ENCODE data around the gene ZFPL1. TPM values are rescaled to one million over a fixed set of nuclear protein-coding genes. Genes with fewer than 3 reads are reported as not detected.

Gene ZFPL1
- total RNA-seq, 1 donor from 2014 or later: 46.2 TPM

DNA sequence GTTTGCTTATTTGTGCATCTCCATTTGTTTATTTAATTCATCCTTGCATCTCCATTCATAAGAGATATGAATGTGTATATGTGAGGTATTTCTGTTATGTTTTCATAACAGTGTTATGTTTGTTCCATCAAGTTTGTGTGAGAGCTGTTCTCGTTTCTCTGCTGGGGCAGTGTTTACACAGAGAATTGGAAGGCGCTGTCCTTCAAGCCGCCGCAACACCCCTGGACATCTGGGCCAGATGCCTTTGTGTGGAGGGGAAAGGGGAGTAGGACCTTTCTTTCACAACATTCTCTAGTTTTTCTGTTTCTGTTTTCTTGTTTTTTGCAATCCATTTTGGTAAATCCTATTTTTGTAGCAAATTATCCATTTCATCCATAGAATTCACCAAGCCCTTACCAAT lies 20.6 kb downstream of the ZFPL1 start:
- no peak overlapping the region for H3K27ac Mint-ChIP-seq
- TF ChIP-seq, protein P1, sequence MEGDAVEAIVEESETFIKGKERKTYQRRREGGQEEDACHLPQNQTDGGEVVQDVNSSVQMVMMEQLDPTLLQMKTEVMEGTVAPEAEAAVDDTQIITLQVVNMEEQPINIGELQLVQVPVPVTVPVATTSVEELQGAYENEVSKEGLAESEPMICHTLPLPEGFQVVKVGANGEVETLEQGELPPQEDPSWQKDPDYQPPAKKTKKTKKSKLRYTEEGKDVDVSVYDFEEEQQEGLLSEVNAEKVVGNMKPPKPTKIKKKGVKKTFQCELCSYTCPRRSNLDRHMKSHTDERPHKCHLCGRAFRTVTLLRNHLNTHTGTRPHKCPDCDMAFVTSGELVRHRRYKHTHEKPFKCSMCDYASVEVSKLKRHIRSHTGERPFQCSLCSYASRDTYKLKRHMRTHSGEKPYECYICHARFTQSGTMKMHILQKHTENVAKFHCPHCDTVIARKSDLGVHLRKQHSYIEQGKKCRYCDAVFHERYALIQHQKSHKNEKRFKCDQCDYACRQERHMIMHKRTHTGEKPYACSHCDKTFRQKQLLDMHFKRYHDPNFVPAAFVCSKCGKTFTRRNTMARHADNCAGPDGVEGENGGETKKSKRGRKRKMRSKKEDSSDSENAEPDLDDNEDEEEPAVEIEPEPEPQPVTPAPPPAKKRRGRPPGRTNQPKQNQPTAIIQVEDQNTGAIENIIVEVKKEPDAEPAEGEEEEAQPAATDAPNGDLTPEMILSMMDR (IDR thresholded peaks at IDR 0.05; ENCODE audit: unreplicated experiment): no peak
- H3K36me3 Mint-ChIP-seq: no peaks in the 10 kb centered on the region
- no peak overlapping the region for H3K4me3 Mint-ChIP-seq
- H3K27me3 Mint-ChIP-seq (ENCODE audit: low read depth): no peaks in the 10 kb centered on the region
- DNase-seq (ENCODE audit: low spot score in 2 of 2, unreplicated experiment in 2 of 2): no peak
- H3K9me3 Mint-ChIP-seq: no peaks in the 10 kb centered on the region
- H3K4me1 Mint-ChIP-seq: peaks cover 3% of the 10 kb centered on the region

DNA sequence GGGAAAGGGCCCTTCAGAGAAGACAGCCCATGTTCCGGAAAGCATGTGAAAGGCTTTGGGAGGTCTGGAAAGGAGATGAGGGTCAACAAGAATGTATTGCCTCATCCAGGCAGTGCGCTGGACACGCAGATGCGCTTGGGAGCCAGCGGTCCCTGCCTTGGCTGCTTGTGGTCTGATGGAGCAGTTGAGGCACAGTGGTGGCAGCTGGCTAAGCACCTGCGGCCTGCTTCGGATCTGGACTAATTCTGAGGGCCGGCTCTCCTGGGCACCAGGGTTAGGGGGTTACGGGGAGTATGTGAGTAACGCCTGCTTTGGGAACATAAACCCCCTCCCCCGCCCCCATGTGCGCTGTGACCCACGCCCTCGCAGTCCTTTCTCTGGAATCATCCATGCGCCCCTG lies 23.1 kb downstream of the ZFPL1 start:
- no peak for DNase-seq (ENCODE audit: low spot score in 2 of 2, unreplicated experiment in 2 of 2)
- peaks cover 2% of the 10 kb centered on the region for H3K27me3 Mint-ChIP-seq (ENCODE audit: low read depth)
- TF ChIP-seq, protein P1 (IDR thresholded peaks at IDR 0.05; ENCODE audit: unreplicated experiment): no peak
- H3K4me1 Mint-ChIP-seq: peaks cover 19% of the 10 kb centered on the region
- H3K27ac Mint-ChIP-seq: no peak overlapping the region
- H3K9me3 Mint-ChIP-seq: no peaks in the 10 kb centered on the region
- no peaks in the 10 kb centered on the region for H3K36me3 Mint-ChIP-seq
- H3K4me3 Mint-ChIP-seq: no peak overlapping the region

DNA sequence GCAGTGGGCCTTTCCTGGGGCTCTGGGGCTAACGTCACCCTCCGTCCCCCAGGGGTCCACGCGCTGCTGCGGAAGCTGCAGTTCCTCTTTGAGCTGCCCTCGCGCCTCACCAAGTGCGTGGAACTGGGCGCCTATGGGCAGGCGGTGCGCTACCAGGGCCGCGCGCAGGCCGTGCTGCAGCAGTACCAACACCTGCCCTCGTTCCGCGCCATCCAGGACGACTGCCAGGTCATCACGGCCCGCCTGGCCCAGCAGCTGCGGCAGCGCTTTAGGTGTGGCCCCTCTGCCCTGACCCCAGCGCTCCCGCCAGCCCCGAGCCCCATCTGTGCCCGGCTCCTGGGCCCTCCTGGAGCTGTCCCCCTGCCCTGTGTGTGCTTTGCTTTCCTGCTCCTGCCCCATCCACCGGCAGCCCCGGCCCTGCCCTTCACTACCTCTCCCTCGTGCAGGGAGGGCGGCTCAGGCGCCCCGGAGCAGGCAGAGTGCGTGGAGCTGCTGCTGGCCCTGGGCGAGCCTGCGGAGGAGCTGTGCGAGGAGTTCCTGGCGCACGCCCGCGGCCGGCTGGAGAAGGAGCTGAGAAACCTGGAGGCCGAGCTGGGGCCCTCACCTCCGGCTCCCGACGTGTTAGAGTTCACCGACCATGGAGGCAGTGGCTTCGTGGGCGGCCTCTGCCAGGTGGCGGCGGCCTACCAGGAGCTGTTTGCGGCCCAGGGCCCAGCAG lies 23.9 kb downstream of the ZFPL1 start:
- Mint-ChIP-seq H3K27ac (no peak overlapping the region), H3K4me1 (peaks cover 18% of the 10 kb centered on the region), H3K36me3 (no peaks in the 10 kb centered on the region), H3K27me3 (ENCODE audit: low read depth) (peaks cover 2% of the 10 kb centered on the region), H3K4me3 (no peak overlapping the region), H3K9me3 (no peaks in the 10 kb centered on the region)
- DNase-seq (ENCODE audit: low spot score in 2 of 2, unreplicated experiment in 2 of 2): no peak
- TF ChIP-seq, protein P1 (IDR thresholded peaks at IDR 0.05; ENCODE audit: unreplicated experiment): no peak

DNA sequence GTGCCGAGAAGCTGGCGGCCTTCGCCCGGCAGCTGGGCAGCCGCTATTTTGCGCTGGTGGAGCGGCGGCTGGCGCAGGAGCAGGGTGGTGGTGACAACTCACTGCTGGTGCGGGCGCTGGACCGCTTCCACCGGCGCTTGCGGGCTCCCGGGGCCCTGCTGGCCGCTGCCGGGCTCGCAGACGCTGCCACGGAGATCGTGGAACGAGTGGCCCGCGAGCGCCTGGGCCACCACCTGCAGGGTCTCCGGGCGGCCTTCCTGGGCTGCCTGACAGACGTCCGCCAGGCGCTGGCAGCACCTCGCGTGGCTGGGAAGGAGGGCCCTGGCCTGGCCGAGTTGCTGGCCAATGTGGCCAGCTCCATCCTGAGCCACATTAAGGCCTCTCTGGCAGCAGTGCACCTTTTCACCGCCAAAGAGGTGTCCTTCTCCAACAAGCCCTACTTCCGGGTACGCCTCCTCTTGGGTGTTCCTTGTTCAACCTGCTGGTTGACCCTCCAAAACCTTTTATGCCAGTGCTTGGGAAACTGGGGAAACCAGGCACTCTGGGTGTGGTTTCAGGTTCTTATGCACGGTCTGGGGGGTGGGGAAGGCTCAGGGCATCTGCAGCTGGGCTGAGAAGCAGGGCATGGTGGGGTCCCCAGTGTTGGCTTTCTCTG lies 24.6 kb downstream of the ZFPL1 start:
- H3K9me3 Mint-ChIP-seq: no peaks in the 10 kb centered on the region
- H3K4me1 Mint-ChIP-seq: peaks cover 24% of the 10 kb centered on the region
- H3K4me3 Mint-ChIP-seq: no peak overlapping the region
- no peaks in the 10 kb centered on the region for H3K36me3 Mint-ChIP-seq
- peaks cover 2% of the 10 kb centered on the region for H3K27me3 Mint-ChIP-seq (ENCODE audit: low read depth)
- no peak for DNase-seq (ENCODE audit: low spot score in 2 of 2, unreplicated experiment in 2 of 2)
- TF ChIP-seq, protein P1 (IDR thresholded peaks at IDR 0.05; ENCODE audit: unreplicated experiment): no peak
- no peak overlapping the region for H3K27ac Mint-ChIP-seq

DNA sequence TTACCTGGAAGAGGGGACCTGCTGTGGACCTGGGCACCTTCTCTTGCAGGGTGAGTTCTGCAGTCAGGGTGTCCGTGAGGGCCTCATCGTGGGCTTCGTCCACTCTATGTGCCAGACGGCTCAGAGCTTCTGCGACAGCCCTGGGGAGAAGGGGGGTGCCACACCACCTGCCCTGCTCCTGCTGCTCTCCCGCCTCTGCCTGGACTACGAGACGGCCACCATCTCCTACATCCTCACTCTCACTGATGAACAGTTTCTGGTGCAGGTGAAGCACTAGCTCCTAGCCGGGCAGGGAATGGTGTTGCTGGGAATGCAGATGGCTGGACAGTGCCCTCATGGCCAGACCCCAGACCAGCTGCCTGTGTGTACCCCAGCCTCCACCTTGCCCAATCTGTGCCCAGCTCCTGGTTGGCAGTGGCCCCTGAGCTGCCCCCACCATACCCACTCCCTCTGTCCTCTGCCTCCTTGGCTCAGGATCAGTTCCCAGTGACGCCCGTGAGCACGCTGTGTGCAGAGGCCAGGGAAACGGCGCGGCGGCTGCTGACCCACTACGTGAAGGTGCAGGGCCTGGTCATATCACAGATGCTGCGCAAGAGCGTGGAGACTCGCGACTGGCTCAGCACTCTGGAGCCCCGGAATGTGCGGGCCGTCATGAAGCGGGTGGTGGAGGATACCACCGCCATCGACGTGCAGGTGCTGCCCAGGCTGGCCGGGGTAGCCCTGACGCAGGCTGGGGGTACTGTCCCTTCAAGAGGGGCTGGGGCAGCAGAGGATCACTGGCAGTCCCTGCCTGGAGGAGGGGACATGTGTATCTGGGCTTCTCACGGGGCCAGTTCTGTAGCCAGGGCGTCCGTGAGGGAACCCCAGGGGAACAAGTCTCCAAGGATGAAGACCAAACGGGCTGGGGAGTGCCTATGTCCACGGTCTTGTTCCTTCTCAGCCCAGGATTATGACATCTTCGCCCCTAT lies 25.5 kb downstream of the ZFPL1 start:
- TF ChIP-seq, protein P1 (IDR thresholded peaks at IDR 0.05; ENCODE audit: unreplicated experiment): no peak
- no peak for DNase-seq (ENCODE audit: low spot score in 2 of 2, unreplicated experiment in 2 of 2)
- Mint-ChIP-seq H3K36me3 (no peaks in the 10 kb centered on the region), H3K9me3 (no peaks in the 10 kb centered on the region), H3K27ac (no peak overlapping the region), H3K4me1 (peaks cover 31% of the 10 kb centered on the region), H3K4me3 (no peak overlapping the region), H3K27me3 (ENCODE audit: low read depth) (peaks cover 2% of the 10 kb centered on the region)
